GM12865 (cell line): ENCODE measurements around the gene ACSL3.

Experiments
- DNase-seq: peaks from one replicate; pipeline ENCODE4 v3.0.0; 2010; ENCODE audit warnings: low read depth
- H3K4me3 ChIP-seq: 2 replicates; pipeline ENCODE4 v1.5.1; 2011; ENCODE audit warnings: mild to moderate bottlenecking, low read depth, low read length, control low read depth
- TF ChIP-seq, protein P1 (sequence below): IDR thresholded peaks from 2 replicates; pipeline ENCODE4 v1.5.1; 2011; ENCODE audit warnings: low read length, control low read depth, low read depth, inconsistent platforms; ENCODE audit not compliant: insufficient read depth; ENCODE audit errors: missing control alignments

ACSL3 gene

DNA sequence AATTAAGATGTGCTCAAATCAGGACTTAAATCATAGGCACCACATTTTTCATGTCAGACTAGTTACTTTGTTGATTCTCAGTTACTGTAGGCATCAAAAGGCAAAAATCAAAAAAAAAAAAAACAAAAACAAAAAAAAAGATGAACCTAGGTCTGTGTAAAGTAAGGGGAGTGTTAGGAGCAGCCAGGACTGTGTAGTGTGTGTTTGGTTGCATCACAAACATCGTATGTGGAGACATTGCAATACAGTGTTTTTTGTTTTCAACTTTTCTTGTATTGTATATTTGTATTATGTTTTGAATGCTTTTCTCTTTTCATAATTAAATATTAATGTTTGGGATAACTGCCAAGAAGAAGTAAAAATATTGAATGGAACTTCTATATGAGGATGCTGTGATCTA lies 82.1 kb downstream of the ACSL3 start:
- no peak for DNase-seq

DNA sequence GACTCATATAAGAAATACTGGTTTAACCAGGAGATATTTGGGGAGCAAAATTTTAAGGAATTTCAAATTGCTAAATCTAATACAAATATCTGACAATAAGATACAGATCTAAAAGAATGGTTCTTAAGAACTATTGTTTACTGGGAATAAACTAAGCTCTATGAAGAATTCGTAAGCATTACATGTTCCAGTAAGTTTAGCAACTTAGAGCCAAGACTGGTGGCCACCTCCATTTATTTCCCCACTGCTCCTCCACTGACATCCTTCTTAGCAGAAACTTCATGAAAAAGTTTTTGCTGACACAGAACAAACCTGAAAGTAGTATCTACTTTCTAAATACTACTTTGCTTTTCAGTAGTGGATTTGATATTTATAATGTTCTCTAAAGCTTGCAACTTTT lies 83.0 kb downstream of the ACSL3 start:
- DNase-seq = peak; percentile 73
- no peak overlapping the region for H3K4me3 ChIP-seq
- TF ChIP-seq, protein P1, sequence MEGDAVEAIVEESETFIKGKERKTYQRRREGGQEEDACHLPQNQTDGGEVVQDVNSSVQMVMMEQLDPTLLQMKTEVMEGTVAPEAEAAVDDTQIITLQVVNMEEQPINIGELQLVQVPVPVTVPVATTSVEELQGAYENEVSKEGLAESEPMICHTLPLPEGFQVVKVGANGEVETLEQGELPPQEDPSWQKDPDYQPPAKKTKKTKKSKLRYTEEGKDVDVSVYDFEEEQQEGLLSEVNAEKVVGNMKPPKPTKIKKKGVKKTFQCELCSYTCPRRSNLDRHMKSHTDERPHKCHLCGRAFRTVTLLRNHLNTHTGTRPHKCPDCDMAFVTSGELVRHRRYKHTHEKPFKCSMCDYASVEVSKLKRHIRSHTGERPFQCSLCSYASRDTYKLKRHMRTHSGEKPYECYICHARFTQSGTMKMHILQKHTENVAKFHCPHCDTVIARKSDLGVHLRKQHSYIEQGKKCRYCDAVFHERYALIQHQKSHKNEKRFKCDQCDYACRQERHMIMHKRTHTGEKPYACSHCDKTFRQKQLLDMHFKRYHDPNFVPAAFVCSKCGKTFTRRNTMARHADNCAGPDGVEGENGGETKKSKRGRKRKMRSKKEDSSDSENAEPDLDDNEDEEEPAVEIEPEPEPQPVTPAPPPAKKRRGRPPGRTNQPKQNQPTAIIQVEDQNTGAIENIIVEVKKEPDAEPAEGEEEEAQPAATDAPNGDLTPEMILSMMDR = no peak

More for the DNA sequence above, 82.1 kb downstream of the ACSL3 start:
- TF ChIP-seq, protein P1 = no peak
- H3K4me3 ChIP-seq = no peak overlapping the region

DNA sequence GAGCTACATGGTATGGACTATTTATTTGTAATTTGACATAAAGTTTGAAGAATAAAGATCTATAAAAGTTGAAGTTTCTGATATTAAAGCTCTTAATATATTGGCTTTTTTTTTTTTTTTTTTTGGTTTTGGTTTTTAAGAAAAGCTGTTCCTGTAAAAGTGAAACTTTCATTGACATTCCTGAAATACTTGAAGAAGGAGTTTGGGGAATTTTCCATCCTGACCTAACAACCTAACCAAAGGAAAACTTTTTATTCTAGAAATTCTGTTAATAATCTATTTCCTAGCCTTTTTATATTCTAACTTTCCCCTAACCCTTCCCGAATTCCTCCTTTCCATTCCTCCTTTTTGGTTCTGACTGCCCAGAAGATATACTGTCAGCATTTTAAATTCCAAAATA lies 83.7 kb downstream of the ACSL3 start:
- H3K4me3 ChIP-seq = no peak overlapping the region
- no peak for DNase-seq
- TF ChIP-seq, protein P1 = no peak

DNA sequence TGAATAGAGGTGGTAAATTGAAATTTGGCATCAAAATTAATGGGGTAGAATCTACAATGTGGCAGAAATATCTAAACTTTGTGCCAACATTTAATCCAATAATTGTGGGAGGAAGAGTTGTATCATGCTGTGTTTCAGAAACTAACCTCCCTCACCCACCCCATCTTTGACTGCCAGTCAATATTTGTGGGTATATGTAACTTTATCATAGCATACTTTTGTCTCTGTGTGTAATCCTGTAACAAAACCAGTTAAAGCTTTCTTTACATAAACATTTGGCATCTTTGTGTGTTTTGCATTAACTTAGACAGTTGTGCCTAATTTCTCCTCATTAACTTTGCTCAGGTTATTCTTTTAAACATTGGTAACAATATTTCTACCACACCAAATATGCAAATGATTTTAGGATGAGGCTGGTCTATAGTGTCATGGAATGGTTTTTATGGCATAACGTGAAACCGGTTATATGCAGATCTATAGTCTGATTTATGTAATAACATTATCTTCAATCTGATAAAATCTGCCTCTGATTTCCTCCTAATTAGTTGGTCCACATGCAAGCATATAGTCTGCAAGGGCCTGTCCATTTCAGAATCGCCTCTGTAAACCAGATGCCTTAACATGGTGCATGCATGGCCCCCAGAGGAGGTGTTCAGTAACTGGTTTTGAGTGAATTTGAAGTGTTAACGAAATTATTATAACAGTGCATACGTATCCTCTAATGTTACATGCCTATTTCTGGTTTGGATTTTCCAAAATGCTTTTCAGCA lies 84.3 kb downstream of the ACSL3 start:
- DNase-seq = no peak
- no peak overlapping the region for H3K4me3 ChIP-seq
- TF ChIP-seq, protein P1 = no peak

DNA sequence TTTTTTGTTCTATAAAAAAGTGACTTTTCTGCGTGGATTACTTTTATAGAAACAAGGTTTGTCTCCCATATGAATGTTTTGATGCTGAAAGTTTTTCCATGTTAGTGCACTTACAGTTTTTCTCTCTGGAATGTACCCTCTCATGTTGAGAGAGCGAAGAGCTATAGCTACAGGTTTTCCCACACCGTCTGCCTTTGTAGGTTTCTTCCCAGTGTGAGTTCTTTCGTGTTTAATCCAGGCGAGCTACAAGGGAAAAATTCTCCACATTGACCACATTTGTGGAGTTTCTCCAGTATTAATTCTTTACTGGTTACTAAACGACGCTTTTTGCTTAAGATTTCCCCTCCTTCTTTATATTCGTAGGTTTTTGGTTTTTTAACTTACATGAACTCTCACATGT lies 85.1 kb downstream of the ACSL3 start:
- TF ChIP-seq, protein P1 = no peak
- DNase-seq = no peak
- H3K4me3 ChIP-seq = no peak overlapping the region

DNA sequence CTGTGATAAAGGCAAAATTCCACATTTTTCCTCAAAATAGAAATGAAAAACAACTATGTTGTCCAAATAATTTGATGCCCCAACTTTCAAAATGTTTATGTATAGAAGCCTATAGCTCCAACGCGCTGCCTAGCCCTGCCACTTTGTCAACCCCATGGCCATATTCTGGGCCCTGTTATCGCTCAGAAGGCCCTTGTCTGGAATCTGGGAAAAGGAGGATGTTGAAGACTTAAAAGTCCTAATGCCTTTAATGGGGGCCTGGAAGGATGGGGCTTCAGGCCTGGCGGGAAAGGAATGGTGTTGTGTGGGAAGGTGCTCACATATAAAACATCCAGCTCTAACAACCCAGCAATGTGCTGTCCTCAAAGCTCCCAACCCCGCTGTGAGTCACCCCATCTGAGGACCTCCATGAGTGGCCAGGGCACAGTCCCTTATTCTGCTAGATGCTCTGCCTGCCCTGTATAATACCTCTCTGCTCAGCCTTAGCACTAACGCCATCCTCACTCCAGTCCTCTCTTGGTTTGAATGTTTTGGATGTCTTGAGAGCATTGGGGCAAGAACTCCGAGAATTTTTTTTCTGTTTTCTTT lies 86.0 kb downstream of the ACSL3 start:
- TF ChIP-seq, protein P1 = no peak
- no peak overlapping the region for H3K4me3 ChIP-seq
- DNase-seq = no peak
